Thymus (tissue), 2 donors: ENCODE measurements around the gene CRTC3. TPM values are rescaled to one million over a fixed set of nuclear protein-coding genes. Genes with fewer than 3 reads are reported as not detected.

Experiments
- polyA plus RNA-seq: library from polyadenylated mRNA; stranded (reverse); fragments of 200-250 nt; gene quantifications from one replicate; pipeline ENCODE4 v1.2.3, GENCODE V29; 2013
- total RNA-seq: library from RNA; stranded (reverse); fragments of 120-200 nt; gene quantifications from one replicate; pipeline ENCODE4 v1.2.4, GENCODE V29; 2013
- donor health status: healthy.

Gene CRTC3
- total and polyA plus RNA-seq, 2 donors = 5.8 to 17.9 TPM

Other genes with a start within 250 kb of the CRTC3 start
- gene ZNF774, start 177.6 kb upstream of the CRTC3 start, total RNA-seq = 1.2 TPM
- gene ZNF774, start 177.6 kb upstream of the CRTC3 start, polyA plus RNA-seq = 1.9 TPM
- 131 TPM for gene IQGAP1, start 141.7 kb upstream of the CRTC3 start, total RNA-seq
- 144 TPM for gene IQGAP1, start 141.7 kb upstream of the CRTC3 start, polyA plus RNA-seq
- 25.6 TPM for gene BLM, start 187.4 kb downstream of the CRTC3 start, total RNA-seq
- gene BLM, start 187.4 kb downstream of the CRTC3 start, polyA plus RNA-seq = 13.2 TPM